NCI-H524 (cell line): ENCODE data around the gene COL7A1.

Experiments used
- DNase-seq, 2 experiments: peaks; one replicate each; lab custom pipeline; 2025; lab: John Stamatoyannopoulos, UW

Gene COL7A1

DNA sequence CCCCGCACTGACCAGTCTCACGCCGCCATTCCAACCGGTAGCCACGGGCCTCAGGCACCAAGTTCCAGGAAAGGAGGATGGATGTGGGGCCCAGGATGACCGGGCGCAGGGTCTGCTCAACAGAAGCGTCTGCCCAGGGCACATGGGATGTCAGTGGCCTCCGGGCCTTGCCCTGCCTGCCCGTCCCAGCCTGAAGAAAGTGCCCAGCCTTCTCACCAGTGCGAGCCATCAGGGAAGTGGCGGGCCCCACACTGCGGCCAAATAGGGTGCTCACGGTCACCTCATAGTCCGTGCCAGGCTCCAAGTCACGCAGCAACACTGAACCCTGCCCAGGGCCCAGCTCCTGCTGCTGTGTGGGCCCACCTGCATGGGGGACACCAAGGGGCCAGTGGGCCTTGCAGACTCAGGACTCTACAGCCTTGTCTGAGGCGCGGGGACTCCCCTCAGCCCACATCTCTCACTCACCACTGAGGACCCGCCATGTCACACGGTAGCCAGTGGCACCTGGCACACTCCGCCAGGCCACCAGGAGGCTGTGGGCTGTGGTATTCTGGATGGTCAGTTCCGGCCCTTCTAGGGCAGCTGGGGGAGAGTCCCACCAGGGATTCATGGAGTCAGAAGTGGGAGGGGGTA lies 3.1 kb downstream of the COL7A1 start:
- DNase-seq: no peak

DNA sequence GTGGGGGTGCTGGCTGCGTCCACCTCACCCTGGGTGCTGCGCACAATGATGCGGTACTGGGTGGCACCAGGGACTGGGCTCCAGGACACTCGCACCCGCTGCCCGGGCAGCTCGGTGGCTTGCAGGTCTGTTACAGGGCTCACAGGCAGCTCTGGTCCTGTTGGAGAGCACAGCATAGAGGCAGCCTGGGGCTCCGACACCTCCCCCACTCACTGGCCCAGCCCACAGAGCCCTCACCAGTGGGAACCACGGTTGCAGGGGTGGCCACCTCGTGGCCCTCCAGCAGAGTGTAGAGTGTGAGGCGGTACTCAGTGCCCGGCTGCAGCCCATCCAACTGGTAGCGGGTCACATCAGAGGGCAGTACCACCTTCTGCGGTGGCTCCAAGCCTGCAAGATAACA lies 3.7 kb downstream of the COL7A1 start:
- DNase-seq: no peak

DNA sequence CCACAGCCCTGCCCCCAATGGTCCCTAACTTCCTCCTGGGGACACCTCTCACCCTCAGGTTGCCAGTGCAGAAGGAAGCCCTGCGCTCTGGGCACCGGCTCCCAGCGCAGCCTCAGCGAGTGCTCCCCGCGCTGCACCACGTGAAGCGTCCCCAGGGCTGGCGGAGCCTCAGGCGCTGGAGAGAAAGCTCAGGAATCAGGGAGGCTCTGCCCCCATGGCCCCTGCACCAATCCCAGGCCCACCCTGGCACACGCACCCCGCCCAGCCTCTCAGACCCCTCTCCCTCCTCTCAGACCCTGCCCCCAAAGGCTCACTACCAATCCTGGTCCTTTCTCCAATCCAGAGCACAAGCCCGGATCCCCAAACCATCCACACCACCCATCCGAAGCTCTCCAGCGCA lies 6.9 kb downstream of the COL7A1 start:
- no peak for DNase-seq

DNA sequence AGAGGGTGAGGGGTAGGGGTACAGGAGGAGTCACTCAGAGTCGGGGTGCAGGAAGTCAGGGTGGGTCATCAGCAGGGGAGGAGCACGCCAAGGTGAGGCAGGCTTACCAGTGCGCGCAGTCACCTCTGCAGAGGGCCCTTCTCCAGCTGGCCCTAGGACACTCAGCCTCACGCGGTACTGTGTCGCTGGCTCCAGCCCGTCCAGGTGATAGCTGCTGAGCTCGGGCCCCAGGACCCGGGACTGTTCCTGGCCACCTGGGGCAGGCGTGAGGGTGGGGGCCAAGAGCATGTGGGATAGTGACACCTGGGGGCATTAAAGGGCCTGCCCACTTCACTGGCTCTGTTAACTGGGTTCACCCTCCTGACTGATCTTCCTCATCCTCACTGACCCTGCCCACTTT lies 7.4 kb downstream of the COL7A1 start:
- DNase-seq: no peak

DNA sequence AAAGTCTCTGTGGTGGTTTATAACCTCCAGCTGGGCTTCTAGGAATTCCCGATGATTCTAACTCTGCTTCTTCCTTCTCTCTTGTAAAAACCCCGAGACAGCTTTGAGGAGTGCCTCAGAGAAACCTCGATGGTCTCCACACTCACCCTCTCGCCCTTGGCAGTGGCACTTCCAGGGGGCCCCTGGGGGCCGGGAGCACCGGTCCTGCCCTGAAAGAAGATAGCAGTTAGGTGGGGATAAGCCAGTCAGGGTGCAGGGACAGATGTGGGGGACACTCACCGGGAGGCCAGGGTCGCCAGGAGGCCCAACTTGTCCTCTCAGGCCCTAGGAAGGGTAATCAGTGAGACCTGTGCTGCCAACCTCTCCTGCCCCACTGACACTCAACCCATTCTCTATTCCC lies 9.7 kb downstream of the COL7A1 start:
- no peak for DNase-seq

DNA sequence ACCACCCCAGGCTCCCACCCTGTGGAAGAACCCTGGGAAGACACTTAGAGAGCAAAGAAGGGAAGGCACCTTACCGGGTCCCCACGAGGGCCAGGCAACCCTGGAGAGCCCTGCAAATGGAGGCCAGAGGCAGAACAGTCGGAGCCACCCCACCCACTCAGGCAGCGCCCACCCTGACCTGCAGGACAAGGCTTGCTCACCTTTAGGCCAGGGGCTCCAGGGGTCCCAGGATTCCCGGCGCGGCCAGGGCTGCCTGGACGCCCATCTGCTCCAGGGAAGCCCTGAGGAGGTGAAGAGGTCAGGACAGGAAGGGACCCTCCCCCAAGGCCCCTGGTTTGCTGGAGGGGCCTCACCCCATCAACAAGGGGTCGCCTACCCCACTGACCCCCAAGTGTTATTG lies 10.3 kb downstream of the COL7A1 start:
- DNase-seq: no peak

DNA sequence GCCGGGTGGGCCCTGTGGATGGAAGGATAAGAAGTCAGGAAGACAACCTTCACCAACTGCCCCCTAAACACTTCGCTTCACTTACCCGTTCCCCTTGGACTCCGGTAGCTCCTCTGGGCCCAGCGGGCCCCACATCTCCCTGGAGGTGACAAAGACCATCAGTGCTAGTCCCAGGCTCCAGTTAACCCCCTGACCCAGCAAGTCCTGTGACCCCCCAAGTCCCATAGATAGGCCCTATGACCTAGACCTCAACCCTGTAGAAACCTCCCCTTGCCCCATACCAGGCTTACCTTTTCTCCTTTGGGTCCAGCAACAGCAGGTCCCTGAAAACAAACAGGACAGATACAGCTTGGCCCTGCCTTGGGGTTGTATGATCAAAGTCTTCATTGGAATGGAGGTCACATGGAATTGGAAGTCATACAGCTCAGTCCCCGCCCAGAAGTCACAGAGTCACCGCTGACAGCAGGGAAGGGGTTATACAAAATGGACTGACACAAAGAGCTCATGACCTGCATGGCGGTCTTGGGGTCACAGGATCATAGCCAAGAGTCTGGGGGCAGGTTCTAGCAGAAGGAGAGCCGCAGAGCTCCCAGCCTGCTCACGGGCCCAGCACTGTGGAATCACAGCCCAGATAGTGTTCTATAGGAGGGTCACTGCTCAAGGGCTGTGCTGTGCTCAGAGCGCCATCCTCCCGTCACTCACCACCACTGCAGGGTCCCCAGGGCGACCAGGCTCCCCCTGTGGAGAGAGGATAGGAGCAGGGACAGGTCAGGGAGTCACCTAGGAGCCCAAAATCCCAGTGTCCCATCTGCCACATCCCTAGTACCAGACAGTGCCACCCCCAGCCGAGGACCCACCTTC lies 13.3 kb downstream of the COL7A1 start:
- no peak for DNase-seq

DNA sequence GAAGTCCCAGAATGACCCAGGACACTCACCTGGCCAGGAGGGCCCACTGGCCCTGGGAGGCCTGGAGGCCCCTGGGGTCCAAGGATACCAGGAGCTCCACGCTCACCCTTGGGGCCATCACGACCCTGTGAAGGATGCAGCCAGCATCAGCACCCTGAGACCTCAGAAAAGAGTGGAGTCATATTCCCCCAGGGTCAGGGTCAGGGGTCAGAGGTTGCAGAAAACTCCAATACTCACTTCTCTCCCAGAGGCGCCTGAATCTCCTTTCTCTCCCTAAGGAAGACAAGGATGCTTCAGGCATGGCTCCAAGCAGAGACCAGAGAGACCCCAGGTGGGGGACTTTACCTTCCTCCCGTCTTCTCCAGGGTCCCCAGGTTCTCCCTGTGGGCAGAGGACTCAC lies 18.5 kb downstream of the COL7A1 start:
- no peak for DNase-seq

DNA sequence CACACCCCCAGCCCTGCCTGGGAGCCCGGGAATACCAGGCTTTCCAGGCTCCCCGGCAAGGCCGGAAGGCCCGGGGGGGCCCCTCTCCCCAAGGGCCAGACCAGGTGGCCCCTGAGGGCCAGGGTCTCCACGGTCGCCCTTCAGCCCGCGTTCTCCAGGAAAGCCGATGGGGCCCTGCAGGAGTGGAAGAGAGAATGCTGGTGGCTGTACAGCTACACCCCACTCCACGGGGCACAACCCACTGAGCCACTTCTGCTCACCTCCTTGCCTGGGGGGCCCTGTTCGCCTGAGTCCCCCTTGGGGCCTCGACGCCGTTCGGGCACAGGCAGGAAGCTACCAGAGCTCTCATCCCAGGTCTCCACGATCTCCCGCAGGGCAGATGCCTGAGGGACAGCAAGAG lies 19.8 kb downstream of the COL7A1 start:
- DNase-seq: no peak

DNA sequence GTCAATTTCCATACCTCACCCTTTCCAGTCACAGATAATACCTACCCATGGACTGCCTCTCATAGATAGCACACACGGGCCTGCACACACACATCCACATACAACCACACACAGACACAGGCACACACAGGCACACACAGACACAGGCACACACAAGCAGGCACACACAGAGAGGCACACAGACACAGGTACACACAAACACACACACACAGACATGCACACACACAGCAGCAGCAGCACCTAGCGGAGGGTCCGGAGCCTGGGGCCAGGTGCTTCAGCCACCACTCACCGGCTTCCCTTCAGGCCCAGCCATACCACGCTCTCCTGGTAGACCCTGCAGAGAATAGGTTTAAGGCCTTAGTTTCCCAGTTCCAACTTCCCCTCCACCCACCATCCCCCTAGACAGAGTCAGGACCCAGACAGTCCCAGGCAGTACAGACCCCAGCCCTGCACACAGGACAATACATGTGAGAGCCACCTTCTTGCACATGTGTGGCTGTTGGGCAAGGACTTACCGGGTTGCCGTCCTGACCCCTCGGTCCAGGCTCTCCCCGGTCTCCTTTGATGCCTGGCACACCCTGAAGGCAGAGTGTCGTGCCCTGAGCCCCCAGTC lies 21.1 kb downstream of the COL7A1 start:
- no peak for DNase-seq

DNA sequence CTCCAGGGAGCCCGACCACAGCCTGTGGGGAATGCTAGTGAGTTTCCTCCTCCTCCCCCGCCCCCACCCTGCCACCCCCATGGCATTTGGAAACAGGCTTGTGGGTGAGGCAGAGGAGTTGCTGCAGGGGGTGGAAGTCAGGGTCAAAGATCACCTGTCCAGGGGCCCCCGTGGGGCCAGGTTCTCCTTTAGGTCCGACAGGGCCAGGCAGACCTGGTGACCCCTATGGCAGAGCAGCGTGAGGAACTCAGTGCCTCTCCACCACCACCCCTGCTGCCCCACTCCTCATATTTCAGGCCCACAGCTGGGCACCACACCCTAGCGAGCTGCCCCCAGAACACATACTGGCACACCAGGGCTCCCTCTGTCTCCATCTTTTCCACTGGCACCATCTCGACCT lies 22.6 kb downstream of the COL7A1 start:
- DNase-seq: no peak

DNA sequence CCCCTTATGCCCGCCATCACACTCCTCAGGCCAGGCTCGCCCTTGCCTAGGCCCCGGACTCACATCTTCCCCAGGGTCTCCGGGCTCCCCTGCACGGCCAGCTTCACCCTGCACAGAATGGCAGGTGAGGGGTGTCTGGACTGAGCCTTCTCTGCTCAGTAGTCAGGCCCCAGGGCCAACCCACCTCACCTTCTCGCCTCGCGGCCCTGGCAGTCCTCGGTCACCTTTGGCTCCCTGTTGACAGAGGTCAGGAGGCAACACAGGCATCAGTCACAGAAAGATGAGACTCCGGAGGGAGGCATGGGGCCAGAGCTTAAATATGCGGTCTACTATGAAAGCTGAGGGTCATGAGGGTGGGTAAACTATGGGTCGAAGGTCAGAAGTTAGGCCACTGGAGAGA lies 23.2 kb downstream of the COL7A1 start:
- DNase-seq: no peak

DNA sequence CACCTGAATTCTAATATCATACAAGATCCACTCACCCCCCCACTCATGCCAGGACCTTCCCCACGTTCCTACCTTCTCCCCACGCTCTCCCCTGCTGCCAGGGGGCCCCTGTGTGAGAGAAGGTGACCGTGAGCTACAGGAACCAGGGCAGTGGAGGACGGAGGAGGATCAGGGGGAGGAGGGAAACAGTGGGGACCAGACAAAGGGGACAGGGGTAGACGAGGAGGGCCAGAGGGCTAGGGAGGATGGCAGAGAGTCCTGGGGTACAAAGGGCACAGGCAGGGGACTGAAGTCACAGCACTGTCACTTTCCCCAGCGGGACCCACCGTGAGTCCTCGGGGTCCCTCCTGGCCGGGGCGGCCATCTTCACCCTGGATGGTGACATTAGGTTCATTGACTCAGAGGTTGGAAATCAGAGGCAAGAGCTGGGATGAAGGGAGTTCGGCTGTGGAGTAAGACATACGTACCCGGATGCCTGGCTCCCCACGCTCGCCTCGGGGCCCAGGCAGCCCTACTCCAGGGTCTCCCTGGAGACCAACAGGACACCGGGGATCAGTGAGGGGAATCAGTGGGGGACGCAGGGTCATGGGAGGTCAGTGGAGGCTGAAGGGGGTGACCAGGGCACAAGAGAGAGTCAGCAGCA lies 25.2 kb downstream of the COL7A1 start:
- no peak for DNase-seq

DNA sequence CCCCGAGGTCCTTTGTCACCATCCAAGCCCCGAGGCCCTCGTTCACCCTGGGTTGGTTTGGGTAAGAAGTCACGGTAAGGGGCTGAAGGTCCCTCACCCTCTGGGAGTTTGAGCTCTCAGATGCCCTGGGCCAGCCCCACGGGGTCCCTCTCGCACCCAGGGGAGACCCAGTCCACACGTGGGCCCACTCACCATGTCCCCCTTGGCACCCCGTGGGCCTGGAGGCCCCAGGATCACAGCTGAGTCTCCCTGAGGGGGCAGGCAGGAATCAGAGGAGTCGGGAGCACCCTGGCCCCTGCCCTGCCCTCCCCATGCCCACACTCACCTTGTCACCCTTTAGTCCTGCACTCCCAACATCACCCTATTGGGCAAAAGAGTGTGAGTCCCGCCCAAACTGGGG lies 25.7 kb downstream of the COL7A1 start:
- DNase-seq: no peak

DNA sequence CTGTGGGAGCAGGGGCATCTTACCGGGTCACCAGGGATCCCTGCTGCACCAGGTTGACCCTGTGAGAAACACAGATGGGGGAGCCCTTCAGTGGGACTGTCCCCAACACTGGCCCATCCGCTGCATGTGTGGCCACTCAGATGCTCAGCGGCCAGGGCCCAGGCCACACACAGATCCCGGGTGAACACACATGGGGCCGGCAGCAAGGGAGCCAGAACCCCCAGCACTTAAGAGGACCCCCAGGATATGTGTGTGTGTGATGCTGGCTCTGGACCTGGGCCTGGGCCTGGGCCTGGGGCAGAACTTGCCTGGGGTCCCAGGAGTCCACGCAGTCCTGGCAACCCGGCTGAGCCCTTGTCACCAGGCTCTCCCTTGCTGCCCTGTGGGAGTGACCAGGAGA lies 26.7 kb downstream of the COL7A1 start:
- DNase-seq: no peak

DNA sequence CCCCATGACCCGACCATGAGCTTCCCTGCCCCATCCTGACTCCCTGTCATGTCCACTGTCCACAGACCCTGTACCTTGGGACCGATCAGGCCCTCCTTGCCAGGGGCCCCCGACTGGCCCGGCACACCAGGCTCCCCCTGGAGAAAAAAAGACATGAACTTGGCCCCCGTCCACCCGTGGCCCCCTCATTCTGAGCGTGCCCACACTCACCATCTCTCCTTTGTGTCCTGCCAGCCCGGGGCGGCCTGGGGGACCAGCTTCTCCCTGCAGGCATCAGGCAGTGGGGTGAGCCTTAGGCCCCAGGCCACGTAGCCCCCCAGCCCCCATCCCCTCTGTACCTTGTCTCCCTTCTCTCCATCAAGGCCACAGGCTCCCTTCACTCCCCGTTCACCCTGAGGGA lies 27.6 kb downstream of the COL7A1 start:
- no peak for DNase-seq

DNA sequence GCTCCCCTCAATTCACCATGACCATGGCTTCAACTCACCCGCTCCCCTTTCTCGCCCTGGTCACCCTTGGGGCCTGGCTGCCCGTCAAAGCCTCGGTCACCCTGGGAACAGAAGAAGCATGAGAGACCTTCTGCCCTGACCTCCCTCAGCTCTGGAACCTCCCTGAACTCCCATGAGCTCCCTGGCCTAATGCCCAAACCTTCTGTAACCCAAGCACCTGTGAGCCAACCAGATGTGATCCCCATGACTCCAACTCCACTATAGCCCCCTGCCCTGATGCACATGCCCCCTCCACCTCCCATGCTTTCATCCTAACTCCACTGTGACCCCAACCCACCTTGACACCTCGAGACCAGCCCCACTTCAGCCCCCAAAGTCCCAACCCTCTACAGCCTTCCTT lies 28.0 kb downstream of the COL7A1 start:
- DNase-seq: no peak

DNA sequence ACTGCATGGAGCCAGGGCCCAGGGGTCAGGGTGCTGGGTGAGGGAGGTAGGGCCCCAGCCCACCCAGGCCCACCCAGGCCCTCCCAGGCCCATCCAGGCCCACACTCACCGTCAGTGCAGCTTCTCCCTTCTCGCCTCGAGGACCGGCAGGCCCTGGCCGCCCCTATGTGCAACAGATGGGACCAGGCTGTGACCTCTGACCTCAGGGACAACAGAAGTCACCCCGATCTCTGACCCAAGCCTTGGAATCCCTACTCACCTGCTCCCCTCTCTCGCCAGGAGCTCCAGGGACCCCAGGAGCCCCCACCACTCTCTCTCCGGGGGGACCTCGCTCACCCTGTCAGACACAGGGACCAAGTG lies 28.7 kb downstream of the COL7A1 start:
- DNase-seq: no peak

DNA sequence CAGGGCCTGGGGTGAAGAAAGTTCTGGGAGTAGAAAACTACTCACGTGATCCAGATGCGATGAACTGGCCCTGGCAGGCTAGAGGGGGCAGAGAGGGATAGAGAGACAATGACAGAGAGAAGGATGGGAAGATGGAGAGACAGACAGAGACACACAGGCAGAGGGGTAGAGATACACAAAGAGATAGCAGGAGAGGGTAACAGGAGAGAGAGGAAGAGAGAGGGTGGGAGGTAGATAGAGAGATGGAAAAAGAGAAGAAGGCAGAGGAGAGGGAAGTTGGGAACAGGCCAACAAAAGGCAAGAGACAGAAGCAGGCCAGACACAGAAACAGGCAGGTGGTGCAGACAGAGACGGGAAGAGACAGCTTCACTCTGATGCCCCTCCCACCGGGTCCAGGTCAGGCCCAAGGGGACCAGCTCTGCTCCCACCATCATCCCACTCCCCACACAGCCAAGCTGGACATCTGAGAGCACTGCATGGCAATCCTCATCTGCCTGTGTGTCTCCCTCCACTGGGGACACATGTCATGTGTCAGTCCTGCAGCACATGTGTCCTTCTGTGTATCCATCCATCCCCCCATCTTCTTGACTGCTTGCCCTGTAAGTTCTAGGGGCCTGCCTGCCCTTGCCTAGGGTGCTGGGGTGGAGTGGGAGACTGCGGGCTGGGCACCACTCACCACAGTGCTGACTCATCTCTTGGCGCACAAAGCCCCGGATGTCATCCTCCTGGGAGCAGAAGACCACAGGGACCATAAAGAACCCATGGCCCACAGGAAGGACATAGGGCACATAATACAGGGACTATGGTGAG lies 29.3 kb downstream of the COL7A1 start:
- no peak for DNase-seq

DNA sequence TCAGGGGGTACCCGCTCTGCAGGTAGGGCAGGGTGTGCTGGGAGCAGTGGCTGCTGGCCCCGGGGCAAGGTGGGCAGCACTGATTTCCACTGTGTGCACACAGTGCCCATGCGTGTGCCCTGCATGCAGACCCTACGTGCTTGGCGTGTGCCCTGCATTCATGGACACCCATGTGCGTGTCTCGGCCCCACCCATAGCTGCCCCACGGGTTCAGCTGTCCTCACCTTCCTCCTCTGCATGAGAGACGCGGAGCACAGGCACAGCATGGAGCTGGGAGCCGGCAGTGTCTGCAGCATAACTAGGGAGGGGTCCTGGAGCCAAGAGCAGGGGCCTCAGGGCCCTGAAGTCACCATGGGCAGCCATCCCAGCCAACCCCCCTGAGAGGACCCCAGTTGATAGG lies 29.9 kb downstream of the COL7A1 start:
- DNase-seq: no peak

DNA sequence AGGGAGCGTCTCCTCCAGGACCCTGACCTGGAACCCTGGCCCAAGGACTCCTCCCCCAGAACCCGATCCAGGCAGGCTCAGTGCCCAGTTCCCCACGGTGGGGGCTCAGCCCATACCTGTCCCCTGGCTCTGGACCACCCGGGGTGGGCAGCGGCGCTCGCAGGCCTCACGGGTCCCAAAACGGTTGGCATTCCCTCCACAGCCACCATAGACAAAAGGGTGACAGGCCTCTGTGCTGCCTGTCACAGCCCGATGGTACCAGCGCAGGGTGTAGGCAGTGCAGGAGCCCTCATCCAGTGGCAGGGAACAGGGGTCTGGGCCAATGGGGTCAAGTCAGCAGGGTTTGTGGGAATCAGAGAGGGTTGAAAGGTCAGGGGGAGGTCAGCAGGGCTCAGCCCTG lies 30.5 kb downstream of the COL7A1 start:
- no peak for DNase-seq

DNA sequence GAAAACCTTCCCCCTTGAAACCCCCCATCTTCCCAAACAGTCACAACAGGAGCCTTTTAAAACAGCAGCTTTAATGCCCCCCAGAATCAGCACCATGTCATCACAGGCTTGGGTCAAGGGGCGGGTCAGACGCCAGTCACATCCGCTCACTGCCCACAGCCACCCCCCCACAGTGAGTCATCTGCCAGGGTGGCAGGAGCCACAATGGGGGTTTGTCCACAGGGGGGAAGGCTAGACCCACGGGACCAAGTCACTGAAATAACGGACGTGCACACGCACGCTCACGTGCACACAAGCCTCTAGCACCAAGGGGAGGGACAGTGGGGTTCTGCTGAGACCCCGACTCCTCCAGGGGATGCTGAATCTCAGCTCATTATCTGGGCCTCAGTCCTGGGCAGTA lies 31.1 kb downstream of the COL7A1 start:
- no peak for DNase-seq
